Stimulated activated CD8-positive, alpha-beta memory T cell treated with anti-CD3 and anti-CD28 coated beads, Interleukin-7, amount 100 ng/mL, for 24 hours (primary cell): Measurements from ENCODE around the gene FAM241B.

Experiments
- DNase-seq: peaks from one replicate; pipeline ENCODE4 v3.0.0-alpha.2; 2020; ENCODE audit warnings: low read depth

FAM241B gene

DNA sequence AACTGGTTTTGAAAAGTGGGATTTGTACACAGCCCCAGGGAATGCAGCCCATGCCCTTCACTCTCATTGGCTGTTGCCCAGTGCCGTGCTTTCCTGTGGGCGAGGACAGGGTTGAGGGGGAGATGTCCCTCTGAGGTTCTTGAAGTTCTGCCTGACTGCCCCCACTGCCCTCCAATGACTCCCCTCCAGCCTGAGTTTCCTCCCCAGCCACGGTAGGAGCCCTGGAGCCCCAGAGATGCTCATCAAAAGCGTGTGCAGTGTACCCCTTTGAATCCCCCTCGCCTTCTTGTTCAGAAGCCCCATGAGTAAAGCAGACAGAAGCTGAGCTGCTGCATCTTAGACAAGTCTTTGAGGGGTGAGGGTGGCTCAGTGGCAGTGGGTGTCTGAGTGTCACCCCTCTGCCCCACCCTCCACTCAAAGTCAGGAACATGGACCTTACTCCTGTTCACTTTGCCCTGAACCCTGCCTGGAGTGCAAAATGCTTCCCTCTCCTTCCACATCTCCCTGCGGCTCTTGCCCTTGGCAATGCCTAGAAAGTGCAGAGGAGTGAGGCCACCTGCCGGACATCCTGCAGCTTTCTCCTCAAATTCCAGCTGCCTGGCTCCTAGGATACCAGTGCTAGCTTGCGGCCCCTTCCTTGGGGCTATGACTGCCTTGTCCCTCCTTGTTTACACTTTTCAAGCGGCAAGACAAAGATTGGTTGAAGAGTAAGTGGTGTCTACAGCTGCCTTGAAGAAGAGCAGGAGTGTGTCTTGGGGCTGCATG, 19.9 kb downstream of the FAM241B start:
- DNase-seq, result no peak

DNA sequence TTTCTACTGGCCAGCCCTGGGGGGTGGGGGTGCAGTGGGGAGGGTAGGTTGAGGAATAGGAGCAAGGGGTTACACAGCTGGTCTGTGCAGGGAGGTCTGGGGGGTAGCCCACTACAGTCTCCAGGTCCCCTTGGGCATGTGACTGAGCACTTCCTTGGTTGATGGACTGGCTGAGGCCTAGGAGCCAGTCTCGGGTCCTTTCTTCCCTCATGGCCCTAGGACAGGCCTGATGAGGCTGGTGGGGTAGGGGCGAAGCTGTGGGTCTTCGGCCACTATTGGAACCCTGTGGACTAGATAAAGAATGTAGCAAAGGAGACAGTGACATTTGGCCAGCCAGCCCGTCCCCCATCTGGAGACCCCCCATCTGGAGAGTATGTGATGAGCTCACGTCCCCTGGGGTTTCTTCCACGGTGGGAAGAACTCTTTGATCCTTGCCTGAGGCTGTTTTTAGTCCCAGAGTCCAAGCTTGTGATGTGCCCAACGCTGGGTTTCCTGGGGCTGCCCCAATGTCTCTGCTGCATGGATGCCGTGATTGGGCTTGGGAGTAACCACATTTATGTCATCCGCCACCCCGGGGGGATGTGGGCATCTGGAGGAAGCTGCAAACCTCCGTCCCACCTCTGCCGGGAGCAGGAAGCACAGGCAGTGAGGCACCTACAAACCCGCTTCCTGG, 20.7 kb downstream of the FAM241B start:
- DNase-seq, result no peak

DNA sequence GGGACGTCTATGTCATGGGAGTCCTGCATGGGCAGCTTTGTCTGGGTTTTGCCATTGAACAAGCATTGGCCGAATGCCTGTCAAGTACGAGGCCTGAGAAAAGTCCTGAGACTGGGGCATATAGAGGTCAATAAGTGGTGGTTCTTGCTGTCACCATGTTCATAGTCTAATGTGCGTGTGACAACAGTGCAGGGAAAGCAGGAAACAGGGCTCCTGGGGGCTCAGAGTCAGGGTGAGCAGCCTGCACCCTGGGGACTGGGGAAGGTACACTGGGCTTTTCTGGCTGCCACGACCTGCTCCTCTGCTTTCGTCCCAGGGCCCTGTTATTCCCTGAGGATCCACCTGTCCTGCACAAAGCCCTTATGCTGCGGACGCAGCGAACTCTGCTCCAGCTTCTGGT, 21.3 kb downstream of the FAM241B start:
- DNase-seq, result no peak

DNA sequence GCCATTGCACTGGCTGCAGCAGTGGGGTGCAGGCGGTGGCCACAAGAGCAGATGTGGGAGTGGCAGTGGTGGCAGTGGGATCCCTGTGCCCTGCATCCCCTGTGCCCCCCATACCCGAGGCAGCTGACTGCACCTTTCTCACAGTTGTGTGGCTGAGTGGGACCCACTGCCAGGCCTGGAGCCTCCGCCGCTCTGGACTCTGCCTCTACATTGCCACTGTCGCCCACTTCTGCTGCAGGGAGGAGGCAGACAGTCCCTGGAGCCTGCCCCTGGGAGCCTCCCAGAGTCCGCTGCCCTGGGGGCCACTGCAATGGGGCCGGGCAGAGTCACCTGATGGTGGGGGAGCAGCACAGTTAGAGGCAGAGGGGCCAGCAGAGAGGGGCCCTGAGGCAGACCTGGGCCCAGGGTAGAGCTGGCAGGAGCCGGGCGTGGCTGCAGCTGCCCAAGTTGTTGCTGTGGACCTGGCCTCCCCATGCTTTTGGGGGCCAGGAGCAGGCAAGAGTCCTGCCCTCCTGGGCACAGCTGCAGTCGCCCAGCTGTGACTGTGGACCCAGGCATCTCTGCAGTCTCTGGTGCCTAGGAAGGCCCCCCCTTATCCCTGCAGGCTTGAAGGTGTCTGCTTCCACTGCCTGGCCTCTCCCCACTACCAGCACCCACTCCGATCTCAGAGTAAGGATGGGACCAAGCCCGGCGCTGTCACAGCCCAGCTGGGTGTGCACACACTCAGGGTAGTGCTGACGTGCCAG, 22.2 kb downstream of the FAM241B start:
- no peak for DNase-seq

DNA sequence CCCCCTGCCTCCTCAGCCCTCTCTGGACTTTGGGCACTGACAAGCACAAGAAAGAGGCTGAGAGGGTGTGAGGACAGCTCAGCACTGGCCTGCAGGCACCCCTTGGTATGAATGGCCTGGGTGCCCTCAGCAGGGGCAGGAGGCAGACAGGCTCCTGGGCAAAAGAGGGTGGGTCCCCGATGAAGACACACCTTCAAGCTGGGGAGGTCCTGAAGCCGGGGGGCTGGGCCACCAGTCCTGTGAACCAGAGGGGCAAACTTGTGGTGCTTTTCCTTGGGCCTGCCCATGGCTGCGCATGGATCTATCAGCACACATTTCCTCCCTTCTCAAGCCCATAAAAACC, 22.8 kb downstream of the FAM241B start:
- DNase-seq, result no peak

DNA sequence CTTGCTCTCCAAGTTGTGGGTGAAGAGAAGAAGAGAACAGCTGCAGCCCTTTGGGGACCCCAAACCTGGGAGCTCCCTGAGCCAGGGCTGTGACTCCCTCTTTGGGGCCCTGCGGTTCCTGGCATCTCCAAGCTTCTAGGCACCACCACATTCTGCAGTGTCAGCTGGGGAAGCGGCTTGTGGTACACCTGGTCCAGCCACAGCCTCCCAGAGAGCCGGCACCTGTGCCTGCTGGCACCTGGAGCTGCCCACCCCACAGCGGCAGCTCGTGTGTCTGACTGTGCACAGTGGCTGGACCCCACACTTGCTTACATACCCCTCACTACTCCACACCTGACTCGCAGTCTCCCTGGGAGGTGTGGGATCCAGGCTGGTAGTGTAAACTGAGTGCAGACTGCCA, 23.5 kb downstream of the FAM241B start:
- DNase-seq, result no peak

DNA sequence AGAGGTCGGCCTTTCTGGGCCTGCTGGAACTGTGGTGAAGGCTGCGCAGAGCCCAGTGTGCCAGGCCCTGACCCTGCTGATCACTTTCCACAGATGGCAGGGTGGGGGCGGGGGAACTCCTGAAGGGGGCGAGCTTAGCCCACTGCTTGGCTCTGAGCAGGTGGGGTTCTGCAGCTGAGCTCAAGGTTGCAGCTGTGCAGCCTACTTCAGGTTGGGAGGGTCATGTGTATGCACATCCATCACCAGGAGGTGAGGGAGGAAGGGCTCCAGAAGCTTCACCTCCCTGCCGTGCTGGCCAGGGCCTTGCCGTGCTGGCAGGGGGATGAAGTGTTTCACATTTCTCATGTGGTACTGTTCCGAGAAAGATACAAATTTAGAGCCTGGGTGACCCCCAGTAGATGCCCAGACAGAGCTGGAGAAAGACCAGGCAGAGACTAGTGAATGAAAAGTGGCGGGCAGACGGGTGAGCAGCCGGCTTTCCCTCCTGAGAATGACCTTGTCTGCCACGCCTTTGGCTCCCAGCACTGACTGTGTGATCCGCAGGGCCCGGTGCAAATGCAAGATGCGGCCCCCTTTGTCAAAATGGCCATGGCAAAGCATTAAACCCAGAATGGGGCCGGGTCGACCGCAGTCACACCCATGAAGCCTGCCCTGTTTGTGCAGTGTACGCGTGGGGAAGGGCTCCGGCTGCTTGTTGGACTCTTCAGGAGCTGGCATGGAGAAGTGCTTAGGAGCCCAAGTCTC, 25.2 kb downstream of the FAM241B start:
- no peak for DNase-seq

DNA sequence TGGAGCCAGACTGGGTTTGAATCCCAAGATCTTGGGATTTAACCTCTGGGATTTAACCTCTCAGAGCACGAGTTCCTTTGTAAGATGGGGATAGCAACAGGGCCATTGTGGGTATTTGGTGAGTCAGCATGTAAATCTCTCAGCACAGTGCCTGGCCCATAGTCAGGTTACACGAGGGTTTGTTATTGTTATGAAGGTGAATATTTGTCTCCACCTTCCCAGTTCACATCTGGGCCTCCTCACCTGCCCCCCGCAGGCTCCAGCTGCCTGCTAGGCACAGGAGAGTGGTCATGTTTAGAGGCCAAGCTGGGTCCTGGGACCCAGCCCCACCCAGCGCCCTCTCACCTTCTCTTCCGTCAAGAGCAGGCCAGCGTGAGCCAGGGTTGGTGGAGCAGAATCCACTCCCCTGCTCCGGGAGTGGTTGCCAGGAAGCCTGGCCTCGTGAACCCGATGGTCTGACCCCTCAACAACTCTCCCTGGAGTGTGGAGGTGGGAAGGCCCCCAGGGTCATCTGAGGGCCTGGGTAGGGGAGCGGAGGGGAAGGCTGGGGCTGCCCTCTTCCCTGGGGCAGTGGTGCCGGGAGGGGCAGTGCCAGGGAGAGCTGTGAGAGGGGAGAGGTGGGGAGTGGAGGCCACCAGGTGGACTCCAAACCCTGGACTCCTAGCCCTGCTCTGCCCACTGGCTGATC, 26.0 kb downstream of the FAM241B start:
- no peak for DNase-seq

DNA sequence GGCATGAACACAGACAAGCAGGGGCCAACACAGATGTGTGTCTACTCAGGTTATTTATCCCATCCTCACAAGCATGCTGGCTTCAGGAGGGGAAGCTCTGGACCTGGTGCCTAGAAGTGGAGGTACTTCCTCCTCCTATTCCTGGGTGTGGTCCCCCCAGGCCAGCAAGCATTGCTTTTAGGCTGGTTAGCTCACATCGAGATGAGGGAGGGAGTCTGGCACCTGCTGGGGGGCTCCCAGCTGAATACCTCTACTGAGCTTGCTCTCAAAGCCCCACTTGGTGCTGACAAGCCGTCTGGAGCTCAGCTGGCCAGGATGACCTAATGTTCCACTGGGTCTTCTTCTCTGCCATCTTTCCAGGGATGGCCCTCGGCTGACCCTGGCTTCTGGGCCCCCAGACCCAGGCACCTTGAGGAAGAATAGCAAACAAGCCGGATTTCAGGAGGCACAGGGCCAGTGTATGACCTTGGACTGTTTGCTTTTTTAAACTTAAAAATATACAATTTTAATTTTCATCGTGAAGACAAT, 26.8 kb downstream of the FAM241B start:
- DNase-seq, result no peak

DNA sequence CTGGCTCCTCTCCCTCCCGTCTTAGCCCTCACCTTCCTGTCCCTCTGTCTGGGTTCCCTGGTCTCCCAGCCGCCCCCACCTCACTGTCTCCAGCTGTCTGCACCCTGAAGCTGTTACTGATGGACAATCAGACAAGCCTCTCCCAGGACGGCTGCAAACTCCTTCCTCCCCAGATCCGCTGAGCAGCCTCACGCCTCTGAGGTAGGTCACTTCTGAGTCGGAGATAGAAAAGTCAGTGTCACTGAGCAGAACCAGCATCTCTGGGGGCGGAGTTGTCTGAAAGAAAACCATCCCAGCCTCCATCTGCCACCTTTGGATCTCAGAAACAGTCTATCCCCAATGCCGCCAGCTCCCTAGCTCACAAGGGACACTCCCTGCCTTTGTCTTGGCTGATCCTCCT, 27.4 kb downstream of the FAM241B start:
- no peak for DNase-seq

DNA sequence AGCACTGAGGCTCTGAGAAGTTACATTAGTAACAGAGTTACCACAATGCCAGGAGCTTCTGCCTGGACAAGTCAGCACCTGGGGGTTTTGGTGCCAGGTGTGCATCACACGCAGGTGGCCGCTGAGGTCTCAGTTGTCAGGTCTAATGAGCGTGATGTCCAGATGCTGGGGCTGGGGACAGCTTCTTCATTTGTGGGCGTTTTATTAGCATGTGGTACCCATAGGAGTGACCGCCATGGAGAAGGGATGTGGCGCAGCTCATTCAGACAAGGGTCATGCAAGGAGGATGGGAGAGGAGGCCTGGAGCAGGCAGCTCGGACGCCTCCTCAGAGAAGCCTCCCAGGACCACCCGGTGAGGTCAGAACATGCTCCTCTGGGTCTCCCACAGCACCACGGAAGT, 27.8 kb downstream of the FAM241B start:
- no peak for DNase-seq

DNA sequence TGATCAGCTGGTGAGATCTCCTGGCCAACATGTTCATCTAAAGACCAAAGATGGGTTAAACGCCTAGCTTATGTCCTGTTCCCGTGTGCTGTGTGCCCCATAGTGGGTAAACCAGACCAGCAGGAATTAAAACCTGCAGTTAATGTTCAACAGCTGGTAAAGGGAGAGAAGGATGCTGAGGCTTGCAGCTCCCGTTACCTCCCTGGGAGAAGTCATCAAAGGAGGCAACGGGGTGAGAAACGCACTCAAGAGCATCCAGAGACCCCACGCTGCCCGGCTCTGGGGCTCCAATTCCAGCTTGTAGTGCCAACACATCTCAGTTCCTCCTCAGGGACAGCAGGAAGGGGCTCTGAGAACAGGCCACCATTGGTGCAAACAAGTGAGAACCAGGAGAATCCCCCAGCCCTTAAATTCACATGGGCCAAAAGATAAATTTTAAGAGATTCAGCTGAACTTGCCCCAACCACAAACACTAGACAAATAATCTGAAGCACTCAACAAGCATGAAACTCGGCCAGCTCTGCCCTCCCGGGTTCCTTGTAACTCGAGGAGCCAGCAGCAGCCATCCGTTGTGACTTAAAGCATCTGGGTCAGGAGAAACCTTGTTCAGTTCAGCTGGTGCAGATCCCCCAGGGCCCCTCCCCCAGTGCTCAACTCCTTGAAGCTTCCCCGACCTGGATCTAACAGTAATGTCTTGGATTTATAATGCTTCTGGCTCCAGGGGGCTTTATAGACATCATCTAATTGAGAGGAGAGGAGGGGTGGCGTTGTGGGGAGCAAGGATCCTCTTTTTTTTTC, 29.4 kb downstream of the FAM241B start:
- no peak for DNase-seq

DNA sequence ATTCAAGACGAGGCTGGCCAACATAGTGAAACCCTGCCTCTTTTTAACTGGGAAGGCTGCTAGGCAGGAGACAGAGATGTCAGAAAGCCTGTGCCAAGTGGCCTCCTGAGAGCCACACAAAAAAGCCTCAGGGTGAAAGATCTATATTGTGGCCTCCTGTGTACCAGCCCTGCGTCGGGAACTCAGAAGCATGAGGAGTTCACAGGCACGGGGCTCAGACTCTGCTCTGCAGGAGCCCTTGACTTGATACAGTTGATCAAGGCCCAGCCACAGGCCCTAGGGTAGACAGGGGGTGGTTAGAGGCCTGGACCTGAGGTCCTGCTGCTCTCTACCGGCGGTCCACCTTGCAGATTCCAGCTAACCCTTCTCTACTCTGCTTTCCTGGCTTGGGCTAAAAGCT, 30.2 kb downstream of the FAM241B start:
- DNase-seq, result no peak

DNA sequence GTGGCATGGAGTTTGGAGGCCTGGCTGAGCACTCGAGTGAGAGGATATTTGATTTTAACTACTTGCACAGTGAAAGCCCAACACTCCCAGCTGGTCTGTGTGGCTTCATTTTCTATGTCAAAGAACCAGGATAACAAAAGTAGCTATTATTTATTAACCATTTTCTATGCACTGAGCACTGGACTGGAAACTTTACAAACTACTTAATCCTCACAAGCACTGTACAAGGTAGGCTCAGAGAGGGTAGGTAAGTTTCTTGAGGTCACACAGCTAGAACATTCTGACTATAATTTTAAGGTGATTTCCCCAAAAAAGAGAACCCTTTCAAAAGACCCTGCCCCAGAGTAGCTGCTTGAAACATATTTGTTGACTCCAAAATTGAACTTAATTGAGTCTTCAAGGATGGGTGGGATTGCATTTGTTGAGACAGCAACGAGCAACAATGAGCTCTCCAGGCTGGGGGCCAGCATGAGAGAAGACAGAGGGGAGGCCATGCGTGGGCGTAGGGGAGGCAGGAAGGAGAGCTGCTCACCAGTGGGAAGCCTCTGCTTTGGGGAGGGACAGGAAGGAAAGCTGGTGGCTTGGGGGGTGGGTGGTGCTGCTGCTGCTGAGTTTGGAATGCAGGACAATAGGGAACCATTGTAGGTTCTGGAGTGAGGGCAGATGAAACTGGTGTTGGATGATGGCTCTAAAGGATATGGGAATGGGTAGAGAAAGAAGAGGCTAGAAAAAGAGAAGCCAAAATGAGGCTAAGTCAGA, 31.5 kb downstream of the FAM241B start:
- DNase-seq, result no peak

DNA sequence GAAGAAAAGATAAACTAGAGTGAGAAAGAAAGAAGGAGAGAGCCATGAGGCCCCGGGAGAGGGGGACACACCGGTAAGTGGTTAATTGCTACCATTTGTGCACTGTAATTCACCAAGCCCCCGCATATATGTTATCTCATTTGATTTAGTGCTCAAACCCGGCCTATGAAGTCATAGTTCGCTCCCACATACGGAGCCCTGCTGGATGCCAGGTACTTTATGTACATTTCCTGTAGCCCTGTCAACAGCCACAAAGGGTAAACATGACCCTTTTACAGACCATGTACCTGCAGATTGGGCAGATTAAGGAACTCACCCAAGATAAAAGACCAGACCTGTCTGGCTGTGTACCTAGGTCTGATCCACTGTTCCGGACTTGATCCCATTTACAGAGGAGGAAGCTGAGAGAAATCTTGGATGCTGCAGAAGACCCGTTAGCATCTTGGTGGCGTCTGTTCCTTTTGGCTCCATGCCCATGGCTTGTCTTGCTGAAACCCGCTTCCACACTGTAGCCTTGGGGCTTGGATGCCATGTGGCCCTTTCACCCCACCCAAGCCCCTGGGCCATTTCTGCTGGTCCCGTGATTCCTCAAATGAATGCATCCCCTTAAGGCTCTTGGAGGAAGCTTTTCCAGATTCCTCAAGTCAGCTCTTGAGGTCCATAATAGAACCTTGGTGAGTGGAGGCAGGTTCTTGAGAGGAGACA, 32.3 kb downstream of the FAM241B start:
- DNase-seq, result no peak

DNA sequence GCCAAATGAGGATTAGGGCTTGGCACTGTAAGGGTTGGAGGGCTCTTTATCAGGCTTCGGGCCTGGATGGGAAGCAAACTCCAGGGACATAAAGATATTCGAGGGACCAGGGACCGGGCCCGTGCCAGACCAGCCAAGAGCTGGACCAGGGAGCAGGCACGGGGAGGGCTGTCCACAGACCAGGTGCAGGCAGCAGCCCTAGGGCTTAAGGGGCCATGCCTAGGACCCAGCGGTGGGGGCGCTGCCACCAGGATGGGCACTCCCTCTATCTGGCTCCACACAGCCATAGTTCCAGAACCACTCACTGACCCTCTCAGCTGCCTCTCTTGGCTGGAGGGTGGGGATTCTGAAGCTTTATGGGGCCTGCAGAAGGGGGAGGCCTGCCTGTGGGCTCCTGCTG, 32.9 kb downstream of the FAM241B start:
- DNase-seq, result no peak

DNA sequence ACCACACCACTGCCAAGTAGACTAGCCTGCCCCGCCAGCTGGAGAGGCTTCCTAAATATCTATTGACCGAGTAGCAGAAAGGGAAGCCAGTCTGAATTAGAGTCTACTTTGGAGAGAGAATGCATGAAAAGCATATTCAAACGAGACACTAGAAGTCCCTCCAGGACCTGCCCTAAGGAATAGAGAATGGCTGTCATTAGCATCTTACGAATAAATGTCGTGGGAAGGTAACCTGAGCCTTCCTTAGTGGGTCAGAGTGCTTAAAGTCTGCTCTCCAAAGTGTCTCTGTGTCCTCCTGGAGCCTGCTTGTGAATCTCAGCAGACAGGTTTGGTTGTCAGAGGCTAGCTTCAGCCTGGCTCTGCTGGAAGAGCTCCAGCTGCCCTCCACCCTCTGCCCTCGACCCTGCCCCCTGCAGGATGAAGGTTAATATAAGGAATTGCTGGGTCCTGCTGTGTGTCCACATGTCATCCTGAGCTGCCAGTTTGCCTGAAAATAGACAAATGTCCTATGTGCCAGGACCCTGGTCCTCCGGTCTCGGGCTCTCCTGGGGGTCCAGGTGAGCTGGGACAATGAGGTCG, 33.4 kb downstream of the FAM241B start:
- DNase-seq, result no peak

DNA sequence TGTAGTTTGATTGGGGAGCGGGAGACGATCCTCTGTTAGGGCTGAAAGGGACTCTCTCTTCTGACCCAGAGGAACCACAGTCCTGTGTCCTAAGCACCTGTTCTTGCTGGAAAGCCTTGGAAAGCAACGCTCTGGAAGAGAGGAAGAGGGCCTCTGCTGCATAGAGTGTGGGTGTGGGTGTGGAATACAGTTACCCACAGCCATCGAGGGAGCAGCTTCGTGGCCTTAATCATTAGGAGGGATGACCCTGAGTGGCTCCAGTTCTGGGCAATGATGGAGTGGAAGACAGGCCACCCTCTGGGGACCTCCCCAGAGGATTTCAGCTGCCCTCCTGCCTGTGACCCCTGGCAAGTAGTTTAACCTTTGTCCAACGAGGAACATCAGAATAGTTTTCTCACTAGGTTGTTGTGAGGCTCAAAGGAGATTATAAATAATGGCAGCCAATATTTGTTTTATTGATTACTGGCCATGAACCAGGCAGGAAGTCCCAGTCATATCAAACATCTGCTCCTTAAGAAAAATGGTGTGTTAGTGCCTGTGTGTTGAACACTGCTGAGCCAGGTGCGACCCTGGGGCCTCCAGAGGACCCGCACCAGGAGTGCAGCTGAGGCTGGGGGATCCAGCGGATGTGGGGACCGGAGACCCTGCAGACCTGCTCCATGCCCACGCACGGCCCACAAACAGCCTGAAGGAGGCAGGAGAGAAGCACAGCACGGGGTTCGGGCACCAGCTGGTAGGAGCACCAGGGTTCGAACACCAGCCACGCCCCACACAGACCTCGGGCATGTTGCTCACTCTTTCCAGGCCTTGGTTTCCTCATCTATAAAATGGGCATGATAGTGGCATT, 35.6 kb downstream of the FAM241B start:
- DNase-seq, result no peak
